NB4 (cell line): Measurements from ENCODE around the gene ZNF470.

Source experiments
- POLR2A ChIP-seq: IDR thresholded peaks from 2 replicates; pipeline ENCODE4 v1.6.1; 2011; ENCODE audit warnings: mild to moderate bottlenecking; ENCODE audit not compliant: insufficient read length; ENCODE audit errors: extremely low read depth
- TF ChIP-seq, protein P1 (sequence below): IDR thresholded peaks from one replicate; pipeline ENCODE4 v1.5.1; 2012; ENCODE audit warnings: low read depth, low read length
- TF ChIP-seq, protein P2 (sequence below): IDR thresholded peaks from 2 replicates; pipeline ENCODE4 v1.6.1; 2011; ENCODE audit warnings: low read depth, low read length

DNA sequence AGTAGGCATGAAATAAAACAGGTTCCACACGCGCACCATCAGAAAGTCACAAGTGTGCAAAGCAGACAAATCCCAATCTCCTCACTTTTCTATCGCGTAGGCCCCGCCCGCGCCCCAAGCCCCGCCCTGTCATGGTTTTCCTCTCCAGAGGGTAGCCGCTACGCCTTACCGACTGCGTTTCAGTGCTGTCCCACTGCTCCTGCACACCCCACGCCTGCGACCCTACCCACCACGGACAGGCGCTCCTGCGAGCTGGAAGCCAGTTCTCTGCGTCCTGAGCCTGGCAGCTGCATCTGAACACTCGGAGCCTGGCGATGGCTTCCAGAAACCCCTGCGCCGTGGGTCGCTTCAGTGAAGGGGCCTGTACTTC, 379 bp upstream of the ZNF470 start:
- TF ChIP-seq, protein P1, sequence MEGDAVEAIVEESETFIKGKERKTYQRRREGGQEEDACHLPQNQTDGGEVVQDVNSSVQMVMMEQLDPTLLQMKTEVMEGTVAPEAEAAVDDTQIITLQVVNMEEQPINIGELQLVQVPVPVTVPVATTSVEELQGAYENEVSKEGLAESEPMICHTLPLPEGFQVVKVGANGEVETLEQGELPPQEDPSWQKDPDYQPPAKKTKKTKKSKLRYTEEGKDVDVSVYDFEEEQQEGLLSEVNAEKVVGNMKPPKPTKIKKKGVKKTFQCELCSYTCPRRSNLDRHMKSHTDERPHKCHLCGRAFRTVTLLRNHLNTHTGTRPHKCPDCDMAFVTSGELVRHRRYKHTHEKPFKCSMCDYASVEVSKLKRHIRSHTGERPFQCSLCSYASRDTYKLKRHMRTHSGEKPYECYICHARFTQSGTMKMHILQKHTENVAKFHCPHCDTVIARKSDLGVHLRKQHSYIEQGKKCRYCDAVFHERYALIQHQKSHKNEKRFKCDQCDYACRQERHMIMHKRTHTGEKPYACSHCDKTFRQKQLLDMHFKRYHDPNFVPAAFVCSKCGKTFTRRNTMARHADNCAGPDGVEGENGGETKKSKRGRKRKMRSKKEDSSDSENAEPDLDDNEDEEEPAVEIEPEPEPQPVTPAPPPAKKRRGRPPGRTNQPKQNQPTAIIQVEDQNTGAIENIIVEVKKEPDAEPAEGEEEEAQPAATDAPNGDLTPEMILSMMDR = no peak
- TF ChIP-seq, protein P2, sequence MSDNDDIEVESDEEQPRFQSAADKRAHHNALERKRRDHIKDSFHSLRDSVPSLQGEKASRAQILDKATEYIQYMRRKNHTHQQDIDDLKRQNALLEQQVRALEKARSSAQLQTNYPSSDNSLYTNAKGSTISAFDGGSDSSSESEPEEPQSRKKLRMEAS = no peak
- TF ChIP-seq POLR2A = no peak
